Eye (tissue), 1 donor: Measurements from ENCODE around the gene FNDC3A.
"Not testable (repeated sequence)": the region's sequence is repeated elsewhere in the genome, so short reads cannot be mapped to it uniquely, and the experiment has no call there.

Experiments used
- DNase-seq: peaks from one replicate; pipeline ENCODE4 v3.0.0-alpha.2; 2015

Gene FNDC3A

DNA sequence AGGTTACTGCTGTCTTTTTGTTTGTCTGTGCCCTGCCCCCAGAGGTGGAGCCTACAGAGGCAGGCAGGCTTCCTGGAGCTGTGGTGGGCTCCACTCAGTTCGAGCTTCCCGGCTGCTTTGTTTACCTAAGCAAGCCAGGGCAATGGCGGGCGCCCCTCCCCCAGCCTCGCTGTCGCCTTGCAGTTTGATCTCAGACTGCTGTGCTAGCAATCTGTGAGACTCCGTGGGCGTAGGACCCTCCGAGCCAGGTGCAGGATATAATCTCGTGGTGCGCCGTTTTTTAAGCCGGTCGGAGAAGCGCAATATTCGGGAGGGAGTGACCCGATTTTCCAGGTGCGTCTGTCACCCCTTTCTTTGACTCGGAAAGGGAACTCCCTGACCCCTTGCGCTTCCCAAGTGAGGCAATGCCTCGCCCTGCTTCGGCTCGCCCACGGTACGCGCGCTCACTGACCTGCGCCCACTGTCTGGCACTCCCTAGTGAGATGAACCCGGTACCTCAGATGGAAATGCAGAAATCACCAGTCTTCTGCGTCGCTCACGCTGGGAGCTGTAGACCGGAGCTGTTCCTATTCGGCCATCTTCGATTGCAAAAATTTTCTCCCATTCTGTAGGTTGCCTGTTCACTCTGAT is 182.4 kb downstream of the FNDC3A start:
- DNase-seq = not testable (repeated sequence)

DNA sequence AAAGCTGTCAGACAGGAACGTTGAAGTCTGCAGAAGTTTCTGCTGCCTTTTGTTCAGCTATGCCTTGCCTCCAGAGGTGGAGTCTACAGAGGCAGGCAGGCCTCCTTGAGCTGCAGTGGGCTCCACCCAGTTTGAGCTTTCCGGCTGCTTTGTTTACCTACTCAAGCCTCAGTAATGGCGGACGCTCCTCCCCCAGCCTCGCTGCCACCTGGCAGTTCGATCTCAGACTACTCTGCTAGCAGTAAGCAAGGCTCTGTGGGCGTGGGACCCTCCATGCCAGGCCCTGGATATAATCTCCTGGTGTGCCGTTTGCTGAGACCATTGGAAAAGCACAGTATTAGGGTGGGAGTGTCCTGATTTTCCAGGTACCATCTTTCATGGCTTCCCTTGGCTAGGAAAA is 187.4 kb downstream of the FNDC3A start:
- not testable (repeated sequence) for DNase-seq

DNA sequence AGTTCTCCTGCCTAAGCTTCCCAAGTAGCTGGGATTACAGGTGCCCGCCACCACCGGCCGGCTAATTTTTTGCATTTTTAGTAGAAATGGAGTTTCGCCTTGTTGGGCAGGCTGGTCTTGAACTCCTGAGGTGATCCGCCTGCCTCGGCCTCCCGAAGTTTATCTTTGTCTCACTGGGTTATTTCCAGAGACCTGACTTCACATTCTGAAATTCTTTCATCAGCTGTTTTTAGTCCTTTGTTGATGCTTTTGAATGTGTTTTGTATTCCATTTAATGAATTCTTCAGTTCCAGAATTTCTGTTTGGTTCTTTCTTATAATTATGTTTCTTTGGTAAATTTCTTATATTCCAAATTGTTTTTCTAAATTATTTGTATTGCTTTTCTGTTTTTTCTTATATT is 189.0 kb downstream of the FNDC3A start:
- DNase-seq = no peak

- DNase-seq = no peak
Observed at GRCh38 chr13:49165798-49166752, 190.4 kb downstream of the FNDC3A start.

DNA sequence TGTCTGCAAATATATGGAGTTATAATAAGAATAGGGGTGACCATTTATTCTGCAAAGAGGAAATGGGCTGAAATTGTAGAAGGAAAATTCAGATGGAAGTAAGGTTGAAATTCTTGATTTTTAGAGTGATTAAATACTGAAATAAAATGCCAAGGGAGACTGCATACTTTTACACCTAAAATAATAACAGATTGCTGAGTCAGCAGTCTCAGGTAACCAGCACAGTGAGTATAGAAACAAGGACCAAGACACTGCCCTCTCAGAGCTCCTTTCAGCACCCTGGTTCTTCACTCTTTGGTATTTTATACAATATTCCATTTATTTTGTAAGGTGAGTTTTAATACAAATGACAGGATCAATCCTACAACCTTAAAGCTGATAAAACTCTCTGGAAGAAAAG is 195.6 kb downstream of the FNDC3A start:
- no peak for DNase-seq

- no peak for DNase-seq
Observed at GRCh38 chr13:49183672-49184325, 208.1 kb downstream of the FNDC3A start.

DNA sequence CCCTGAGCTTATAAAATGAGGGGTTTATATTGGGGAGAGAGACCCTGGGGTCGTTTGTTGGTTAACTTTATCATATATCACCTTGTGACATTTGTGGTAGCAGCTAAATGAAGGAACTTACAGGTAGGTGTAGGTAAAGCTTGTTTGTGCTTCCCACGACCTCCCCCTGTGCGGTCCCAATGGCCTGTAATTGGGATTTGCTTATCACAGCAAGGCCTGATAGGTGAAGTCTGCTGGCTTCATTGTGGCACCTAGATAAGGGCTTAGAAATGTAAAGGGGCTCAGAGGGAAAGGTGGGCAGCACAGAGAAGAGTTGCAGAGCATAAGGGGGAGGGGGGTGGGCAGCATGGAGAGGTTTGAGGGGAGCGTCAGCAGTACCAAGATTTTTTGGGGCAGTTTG is 208.9 kb downstream of the FNDC3A start:
- DNase-seq = no peak

GRCh38 chr13:49185264-49185663 is 209.6 kb downstream of the FNDC3A start:
- no peak for DNase-seq

- DNase-seq = no peak
Observed at GRCh38 chr13:49190901-49191300, 215.2 kb downstream of the FNDC3A start.

- DNase-seq = no peak
Observed at GRCh38 chr13:49206641-49207040, 230.9 kb downstream of the FNDC3A start.

DNA sequence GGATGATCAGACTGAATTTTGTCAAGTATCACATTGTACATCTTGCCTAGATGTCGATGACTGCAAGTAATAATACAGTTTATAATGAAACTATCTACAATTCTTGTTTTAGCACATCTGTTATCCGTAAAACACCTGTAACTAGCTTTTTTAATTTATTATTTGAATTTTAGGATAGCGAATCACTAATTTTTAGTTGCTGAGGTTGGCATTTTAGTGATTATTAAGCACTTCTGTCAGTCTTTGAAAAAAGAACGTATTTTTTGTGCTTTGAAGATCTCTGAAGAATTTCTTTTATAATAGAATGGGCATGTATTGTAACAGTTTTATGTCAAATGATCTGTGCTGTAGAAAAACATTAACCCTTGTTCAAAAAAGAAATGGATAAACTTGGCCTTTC is 232.9 kb downstream of the FNDC3A start:
- DNase-seq = no peak

- no peak for DNase-seq
Observed at GRCh38 chr13:49210114-49210513, 234.4 kb downstream of the FNDC3A start.

DNA sequence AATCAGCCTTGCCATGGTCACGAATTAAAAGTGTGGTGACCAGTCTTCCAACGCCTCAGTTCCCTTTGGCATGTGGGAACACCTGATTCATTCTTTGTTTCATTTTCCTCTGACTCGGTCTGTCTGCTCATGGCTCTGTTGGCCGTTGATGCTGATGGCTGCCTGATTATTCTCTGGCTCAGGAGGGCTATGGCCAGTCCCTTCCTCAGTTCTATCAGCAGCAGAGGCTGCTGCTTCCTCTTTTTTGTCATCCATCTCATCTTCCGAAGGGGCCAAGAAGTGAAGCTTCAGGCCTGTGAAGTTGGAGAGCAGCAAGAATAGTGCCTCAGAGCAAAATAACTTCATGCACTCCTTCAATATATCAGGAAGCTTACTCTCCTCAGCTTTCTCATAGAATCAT is 235.0 kb downstream of the FNDC3A start:
- DNase-seq = no peak

DNA sequence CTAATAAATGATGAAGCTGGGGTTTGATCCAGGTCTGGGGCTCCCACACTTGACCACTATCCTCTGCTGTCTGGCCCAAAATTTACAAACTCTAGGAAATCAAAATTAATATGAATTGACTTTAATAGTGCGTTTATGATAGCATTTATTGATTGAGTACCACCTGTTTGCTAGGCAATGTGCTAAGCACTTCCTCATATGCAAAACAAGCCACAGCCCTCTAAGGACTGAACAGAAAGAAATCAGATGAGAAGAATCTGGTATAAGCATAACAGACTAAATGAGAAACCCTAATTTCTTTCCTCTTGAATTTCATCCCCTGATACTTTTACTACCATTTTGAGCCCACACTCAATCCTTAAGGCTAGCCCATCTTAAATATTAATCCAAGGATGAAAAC is 237.8 kb downstream of the FNDC3A start:
- DNase-seq = no peak

- DNase-seq = no peak
Observed at GRCh38 chr13:49213997-49214916, 238.5 kb downstream of the FNDC3A start.

DNA sequence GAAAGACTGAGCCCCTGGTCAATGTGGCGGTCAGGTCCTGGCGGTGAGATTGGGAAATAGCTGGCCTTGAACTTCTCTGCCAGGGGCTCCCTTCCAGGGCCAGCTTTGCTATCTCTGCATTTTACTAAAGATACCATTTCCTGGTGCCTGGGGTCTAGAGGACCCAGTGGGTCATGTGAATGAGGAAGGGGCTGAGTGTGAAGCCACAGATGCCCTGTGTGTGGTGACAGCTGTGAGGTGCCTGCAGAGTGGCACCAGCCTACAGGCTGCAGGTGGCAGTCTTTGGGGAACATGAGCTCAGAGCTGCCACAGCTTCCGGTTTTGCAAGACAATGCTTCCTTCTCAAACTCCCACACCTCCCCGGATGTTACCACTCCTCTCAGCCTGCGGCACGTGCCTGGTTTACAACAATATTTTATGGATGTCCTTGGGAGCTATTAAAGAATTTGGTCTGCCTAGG is 239.2 kb downstream of the FNDC3A start:
- no peak for DNase-seq

DNA sequence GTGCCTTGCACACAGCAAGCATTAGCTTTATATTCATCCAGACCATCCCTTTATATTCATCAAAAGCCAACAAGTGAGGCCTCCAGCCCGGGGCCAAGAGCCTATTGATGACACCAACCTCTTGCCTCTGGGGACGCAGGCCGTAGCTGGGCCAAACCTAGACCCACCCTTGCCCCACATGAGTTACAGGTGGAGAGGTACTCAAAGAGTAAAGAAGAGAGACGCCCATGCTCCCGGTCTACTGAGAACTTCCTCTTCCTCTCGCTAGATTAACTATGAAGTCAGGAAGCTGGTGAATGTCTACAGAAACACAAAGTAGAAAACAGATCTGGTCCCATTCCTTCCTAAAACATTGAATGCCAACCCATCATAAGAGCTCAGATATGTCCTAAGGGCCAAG is 240.6 kb downstream of the FNDC3A start:
- DNase-seq = no peak

DNA sequence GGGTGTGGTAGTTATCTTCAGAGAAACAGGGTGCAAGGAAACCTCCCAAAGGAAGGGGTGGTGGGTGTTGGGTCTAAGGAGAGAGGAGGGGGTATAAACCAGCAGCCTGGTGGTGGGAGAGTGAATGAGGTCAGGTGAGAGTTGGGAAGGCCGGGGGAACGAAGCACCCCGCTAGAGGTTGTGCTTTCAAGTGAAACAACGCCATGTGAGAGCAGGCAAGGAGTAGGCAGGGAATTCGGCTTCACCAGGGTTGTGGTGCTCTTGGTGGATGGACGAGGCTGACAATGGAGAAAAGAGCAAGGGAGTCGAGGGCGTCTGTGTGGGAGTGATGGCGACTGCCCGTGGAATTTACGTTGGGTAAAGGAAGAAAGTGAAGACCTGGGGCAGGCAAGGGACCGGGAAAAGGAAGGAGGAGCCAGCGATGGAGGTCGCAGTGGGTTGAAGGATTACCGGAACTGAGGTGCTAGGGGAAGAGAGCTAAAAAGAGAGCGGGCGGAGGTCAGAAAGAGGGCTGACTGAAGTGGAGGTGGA is 242.3 kb downstream of the FNDC3A start:
- DNase-seq = no peak

GRCh38 chr13:49218493-49219051 is 242.9 kb downstream of the FNDC3A start:
- DNase-seq = peak; percentile 67

DNA sequence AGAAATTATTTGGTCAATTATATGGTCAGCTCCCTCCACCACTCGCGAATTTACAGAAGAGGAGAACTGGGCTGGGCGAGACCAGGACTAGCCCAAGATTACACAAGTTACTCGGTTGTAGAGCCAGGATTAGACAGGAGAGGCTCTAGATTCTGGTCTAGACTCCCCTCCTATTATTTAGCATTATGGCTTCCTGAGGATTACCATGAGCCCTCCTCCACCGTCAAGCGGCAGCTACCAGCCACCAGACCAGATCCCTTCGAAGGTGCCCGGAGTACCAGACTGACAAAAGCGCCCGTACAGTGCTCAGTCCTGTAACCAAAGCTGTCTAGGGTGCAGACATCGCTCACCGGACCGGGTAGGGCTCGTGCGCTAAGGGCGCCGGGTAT is 243.9 kb downstream of the FNDC3A start:
- DNase-seq = peak; percentile 67

DNA sequence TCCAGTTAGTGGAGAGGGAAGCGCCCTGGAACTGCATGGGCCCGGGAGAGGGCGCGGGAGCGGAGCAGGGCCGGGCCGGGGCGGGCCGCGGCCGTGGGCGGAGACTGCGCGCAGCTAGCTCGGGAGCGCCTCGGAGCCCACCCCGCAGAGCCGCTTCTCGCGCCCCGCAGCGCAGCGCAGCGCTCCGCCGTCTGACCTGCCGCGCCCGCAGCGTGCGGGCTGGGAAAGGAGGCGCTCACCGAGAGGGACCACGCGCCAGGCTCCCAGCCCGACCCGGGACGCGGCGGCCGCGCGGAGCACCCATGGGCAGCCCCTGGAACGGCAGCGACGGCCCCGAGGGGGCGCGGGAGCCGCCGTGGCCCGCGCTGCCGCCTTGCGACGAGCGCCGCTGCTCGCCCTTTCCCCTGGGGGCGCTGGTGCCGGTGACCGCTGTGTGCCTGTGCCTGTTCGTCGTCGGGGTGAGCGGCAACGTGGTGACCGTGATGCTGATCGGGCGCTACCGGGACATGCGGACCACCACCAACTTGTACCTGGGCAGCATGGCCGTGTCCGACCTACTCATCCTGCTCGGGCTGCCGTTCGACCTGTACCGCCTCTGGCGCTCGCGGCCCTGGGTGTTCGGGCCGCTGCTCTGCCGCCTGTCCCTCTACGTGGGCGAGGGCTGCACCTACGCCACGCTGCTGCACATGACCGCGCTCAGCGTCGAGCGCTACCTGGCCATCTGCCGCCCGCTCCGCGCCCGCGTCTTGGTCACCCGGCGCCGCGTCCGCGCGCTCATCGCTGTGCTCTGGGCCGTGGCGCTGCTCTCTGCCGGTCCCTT is 244.5 kb downstream of the FNDC3A start, which contains the start of gene MLNR:
Gene MLNR (plus strand): TSS at position 303 of the 820 bp plus-strand sequence. CDS start 0 bp downstream, at position 303.
- DNase-seq = peak; percentile 68
